Suprapubic skin (tissue), 3 donors: ENCODE results near the gene SLC7A7.
"Not testable (repeated sequence)": the region's sequence is repeated elsewhere in the genome, so short reads cannot be mapped to it uniquely, and the experiment has no call there.

ENCODE experiments used
- CTCF ChIP-seq, 2 donors: fragments of 200-600 bp in 1 of 2; fragments of 450-650 bp in 1 of 2; sonication (generic) in 1 of 2; IDR thresholded peaks; one replicate each; pipeline ENCODE4 v1.5.1; 2016 to 2019; ENCODE audit warnings: antibody characterized with exemption in 2 of 2, mild to moderate bottlenecking in 1 of 2, moderate library complexity in 1 of 2
- EP300 ChIP-seq: sonication (generic); formaldehyde crosslinking; IDR thresholded peaks from one replicate; pipeline ENCODE4 v1.6.1; 2017; ENCODE audit warnings: antibody characterized with exemption
- POLR2A ChIP-seq, 2 donors: fragments of 450-650 bp; IDR thresholded peaks; one replicate each; pipeline ENCODE4 v1.6.1; 2017; ENCODE audit warnings: antibody characterized with exemption in 2 of 2, mild to moderate bottlenecking in 2 of 2, moderate library complexity in 2 of 2

DNA sequence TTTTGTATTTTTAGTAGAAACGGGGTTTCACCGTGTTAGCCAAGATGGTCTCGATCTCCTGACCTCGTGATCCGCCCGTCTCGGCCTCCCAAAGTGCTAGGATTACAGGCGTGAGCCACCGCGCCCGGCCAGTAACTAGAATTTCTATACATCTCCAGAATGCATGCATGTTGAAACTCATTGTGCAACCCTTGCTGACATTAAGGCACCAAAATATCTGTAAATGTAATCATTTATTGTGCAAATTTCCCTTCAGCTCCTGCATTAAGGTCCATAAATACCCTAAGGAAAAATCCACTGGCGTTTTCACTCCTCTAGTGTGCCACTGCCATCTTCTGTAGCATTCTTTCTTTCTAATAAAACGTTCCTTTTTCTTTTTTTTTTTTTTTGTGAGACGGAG is 78.9 kb downstream of the SLC7A7 start:
- TF ChIP-seq POLR2A (IDR thresholded peaks at IDR 0.05); CTCF (IDR thresholded peaks at IDR 0.05); EP300: not testable (repeated sequence)
